Measurements from ENCODE around the gene EPHB1. TPM values are rescaled to one million over a fixed set of nuclear protein-coding genes. Genes with fewer than 3 reads are reported as not detected.

EPHB1 gene
- total and polyA plus RNA-seq, 2 of the 13 experiments (the other 11 are each of a cell fraction or from before 2014, with no cell fraction given) = 0.07 to 0.21 TPM

- ChIA-PET CTCF (ENCODE audit: low intra/inter-chr PET ratio, low total read pairs) (no interaction called here), POLR2A (no interaction called here)
- no peak overlapping the region for H2AFZ ChIP-seq (ENCODE audit: low read length)
- intact Hi-C loops (cut with micrococcal nuclease; ENCODE audit: unreplicated experiment) = no loop called here
- H3K27me3 ChIP-seq (ENCODE audit: control insufficient read depth in 1 of 2, insufficient read depth in 2 of 2, low read length in 2 of 2) = no peaks in the 10 kb centered on the region; a peak in 3 of 5 replicates
- H3K79me2 ChIP-seq (ENCODE audit: insufficient read depth, low read length) = no peaks in the 10 kb centered on the region
- no peak overlapping the region for H3K27ac ChIP-seq (ENCODE audit: extremely low read length, insufficient read depth, low read length)
- FAIRE-seq (no peak), ATAC-seq (no peak), DNase-seq (ENCODE audit: low spot score) (no peak)
- no peak overlapping the region for H3K4me2 ChIP-seq (ENCODE audit: low read depth, low read length)
- no peaks in the 10 kb centered on the region for H4K20me1 ChIP-seq (ENCODE audit: insufficient read depth, low read length)
- H3K9ac ChIP-seq (ENCODE audit: insufficient read depth, low read depth, low read length) = no peak overlapping the region
- BruUV-seq (replicated peaks) = no TSS peak
- peaks cover 17% of the 10 kb centered on the region for H3K4me1 ChIP-seq (ENCODE audit: insufficient read depth, low read length)
- WGBS (ENCODE audit: low lambda C conversion rate) = no CpG with 5 or more reads among the region's 3 CpGs
- in situ Hi-C loops (cut with HindIII; ENCODE audit: extremely low pct_ligation_motif_present, low pct_unique_long_range_greater_than_20kb) = no loop called here
- no peaks in the 10 kb centered on the region for H3K9me3 ChIP-seq (ENCODE audit: low read length)
- H3K36me3 ChIP-seq (replicated peaks in 1 of 2; ENCODE audit: control insufficient read depth in 1 of 2, insufficient read depth in 2 of 2, low read length in 2 of 2) = no peaks in the 10 kb centered on the region
- H3K4me3 ChIP-seq (replicated peaks in 1 of 3; ENCODE audit: insufficient read depth in 1 of 3, low read depth in 2 of 3, low read length in 3 of 3) = no peak overlapping the region
- TF ChIP-seq, protein P1, sequence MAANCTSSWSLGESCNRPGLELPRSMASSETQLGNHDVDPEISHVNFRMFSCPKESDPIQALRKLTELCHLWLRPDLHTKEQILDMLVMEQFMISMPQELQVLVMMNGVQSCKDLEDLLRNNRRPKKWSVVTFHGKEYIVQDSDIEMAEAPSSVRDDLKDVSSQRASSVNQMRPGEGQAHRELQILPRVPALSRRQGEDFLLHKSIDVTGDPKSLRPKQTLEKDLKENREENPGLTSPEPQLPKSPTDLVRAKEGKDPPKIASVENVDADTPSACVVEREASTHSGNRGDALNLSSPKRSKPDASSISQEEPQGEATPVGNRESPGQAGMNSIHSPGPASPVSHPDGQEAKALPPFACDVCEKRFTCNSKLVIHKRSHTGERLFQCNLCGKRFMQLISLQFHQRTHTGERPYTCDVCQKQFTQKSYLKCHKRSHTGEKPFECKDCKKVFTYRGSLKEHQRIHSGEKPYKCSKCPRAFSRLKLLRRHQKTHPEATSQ (CRISPR knock-in tag; IDR thresholded peaks at IDR 0.05; ENCODE audit: borderline replicate concordance) = no peak
- TF ChIP-seq ZNF318 (CRISPR knock-in tag; IDR thresholded peaks at IDR 0.05) (no peak), REXO4 (CRISPR knock-in tag; IDR thresholded peaks at IDR 0.05; ENCODE audit: borderline replicate concordance) (no peak), MAF1 (CRISPR knock-in tag; IDR thresholded peaks at IDR 0.05; ENCODE audit: borderline replicate concordance) (no peak), ZFP1 (CRISPR knock-in tag; IDR thresholded peaks at IDR 0.05) (no peak), IKZF1 (IDR thresholded peaks at IDR 0.05) (no peak), BRF2 (CRISPR knock-in tag; IDR thresholded peaks at IDR 0.05) (no peak), ZNF138 (CRISPR knock-in tag; IDR thresholded peaks at IDR 0.05; ENCODE audit: low read depth) (no peak), CREM (IDR thresholded peaks at IDR 0.05) (no peak), CREM (CRISPR knock-in tag; IDR thresholded peaks at IDR 0.05) (no peak), ZC3H13 (CRISPR knock-in tag; IDR thresholded peaks at IDR 0.05) (no peak), HHEX (CRISPR knock-in tag; IDR thresholded peaks at IDR 0.05) (no peak), SMYD3 (CRISPR knock-in tag; IDR thresholded peaks at IDR 0.05) (no peak), ASH2L (IDR thresholded peaks at IDR 0.05; ENCODE audit: insufficient read length, low read depth, low read length) (no peak)
- TF ChIP-seq, protein P2, sequence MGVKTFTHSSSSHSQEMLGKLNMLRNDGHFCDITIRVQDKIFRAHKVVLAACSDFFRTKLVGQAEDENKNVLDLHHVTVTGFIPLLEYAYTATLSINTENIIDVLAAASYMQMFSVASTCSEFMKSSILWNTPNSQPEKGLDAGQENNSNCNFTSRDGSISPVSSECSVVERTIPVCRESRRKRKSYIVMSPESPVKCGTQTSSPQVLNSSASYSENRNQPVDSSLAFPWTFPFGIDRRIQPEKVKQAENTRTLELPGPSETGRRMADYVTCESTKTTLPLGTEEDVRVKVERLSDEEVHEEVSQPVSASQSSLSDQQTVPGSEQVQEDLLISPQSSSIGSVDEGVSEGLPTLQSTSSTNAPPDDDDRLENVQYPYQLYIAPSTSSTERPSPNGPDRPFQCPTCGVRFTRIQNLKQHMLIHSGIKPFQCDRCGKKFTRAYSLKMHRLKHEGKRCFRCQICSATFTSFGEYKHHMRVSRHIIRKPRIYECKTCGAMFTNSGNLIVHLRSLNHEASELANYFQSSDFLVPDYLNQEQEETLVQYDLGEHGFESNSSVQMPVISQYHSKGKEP (CRISPR knock-in tag; IDR thresholded peaks at IDR 0.05) = no peak
These were observed 55.7 kb downstream of the EPHB1 start for GRCh38 chr3:134850761-134851160.
